Fibroblast of the aortic adventitia (primary cell): Measurements from ENCODE around the gene PNMA8C. TPM values are rescaled to one million over a fixed set of nuclear protein-coding genes. Genes with fewer than 3 reads are reported as not detected.
A peak's percentile ranks its signal among the peaks of the same experiment; 100 is the strongest.
"Not testable (repeated sequence)": the region's sequence is repeated elsewhere in the genome, so short reads cannot be mapped to it uniquely, and the experiment has no call there.

Source experiments
- DNase-seq: peaks from one replicate; pipeline ENCODE4 v3.0.0-alpha.2; 2010; ENCODE audit warnings: low read depth
- H3K4me3 ChIP-seq: 2 replicates; pipeline ENCODE4 v1.5.1; 2011; ENCODE audit warnings: low read depth, mild to moderate bottlenecking, control low read depth, low read length, moderate library complexity
- total RNA-seq: library from RNA; depleted of rRNA; stranded (reverse); fragments of >200 nt; gene quantifications from 2 replicates; pipeline ENCODE4 v1.2.3, GENCODE V29; 2012; ENCODE audit warnings: low replicate concordance
- TF ChIP-seq, protein P1 (sequence below): IDR thresholded peaks from 2 replicates; pipeline ENCODE4 v1.5.1; 2011; ENCODE audit warnings: mild to moderate bottlenecking, low read length, control low read depth, inconsistent platforms; ENCODE audit not compliant: insufficient read depth

The PNMA8C gene
- total RNA-seq, 1 donor = not detected

DNA sequence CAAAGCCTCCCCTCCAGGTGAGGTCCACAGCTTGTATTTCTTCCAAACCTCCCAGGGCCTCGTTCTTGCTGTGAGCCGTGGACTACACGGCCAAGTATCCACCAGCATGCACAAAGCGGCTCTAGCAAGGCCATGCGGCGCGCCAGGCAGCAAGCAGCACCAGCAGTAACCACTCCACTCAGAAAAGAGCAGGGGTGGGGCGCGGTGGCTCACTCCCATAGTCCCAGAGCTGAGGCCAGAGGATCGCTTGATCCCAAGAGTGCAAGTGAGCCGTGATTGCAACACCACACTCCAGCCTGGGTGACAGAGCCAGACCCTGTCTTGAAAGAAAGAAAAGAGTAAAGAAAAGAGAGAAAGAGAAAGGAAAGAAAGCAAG is 20.1 kb downstream of the PNMA8C start:
- H3K4me3 ChIP-seq = peak overlapping the region; percentile 17
- DNase-seq = peak; percentile 63
- TF ChIP-seq, protein P1, sequence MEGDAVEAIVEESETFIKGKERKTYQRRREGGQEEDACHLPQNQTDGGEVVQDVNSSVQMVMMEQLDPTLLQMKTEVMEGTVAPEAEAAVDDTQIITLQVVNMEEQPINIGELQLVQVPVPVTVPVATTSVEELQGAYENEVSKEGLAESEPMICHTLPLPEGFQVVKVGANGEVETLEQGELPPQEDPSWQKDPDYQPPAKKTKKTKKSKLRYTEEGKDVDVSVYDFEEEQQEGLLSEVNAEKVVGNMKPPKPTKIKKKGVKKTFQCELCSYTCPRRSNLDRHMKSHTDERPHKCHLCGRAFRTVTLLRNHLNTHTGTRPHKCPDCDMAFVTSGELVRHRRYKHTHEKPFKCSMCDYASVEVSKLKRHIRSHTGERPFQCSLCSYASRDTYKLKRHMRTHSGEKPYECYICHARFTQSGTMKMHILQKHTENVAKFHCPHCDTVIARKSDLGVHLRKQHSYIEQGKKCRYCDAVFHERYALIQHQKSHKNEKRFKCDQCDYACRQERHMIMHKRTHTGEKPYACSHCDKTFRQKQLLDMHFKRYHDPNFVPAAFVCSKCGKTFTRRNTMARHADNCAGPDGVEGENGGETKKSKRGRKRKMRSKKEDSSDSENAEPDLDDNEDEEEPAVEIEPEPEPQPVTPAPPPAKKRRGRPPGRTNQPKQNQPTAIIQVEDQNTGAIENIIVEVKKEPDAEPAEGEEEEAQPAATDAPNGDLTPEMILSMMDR = no peak

DNA sequence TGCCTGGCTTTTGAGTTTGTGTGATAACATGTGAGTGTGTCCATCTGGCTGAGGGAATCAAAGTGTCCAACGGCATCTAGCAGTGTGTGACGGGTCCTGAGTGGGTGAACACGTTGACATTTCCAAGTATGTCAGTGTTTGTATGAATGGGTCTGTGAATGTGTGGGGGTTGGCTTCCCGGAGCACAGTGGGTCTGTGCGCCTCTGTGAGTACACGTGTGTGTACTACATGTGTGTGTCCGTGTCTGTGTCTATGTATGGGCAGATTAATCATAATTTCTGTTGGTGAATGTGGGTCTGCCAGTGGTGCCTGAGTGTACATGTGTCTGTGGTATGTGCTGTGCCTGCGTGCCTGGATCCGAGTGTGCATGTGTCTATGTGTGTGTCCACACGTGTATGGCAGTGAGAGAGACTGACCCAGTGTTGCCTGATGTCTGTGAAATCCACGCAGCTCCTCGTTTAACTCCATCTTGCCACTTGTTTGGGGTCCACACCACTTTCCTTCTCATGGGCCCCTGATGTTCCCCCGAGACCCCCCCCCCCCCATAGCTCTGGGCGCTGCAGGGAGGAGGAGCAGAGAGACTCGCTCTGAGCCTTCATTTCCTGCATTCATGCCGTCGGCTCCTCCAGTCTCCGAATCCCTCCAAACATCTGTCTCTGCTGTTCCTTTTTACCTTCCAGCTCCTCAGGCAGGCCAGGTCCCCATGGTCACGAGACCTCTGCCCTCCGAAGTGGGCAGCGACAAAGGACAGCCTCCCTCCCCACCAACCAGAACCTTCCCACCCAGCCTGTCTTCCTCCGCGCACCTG is 20.7 kb downstream of the PNMA8C start:
- H3K4me3 ChIP-seq = peak overlapping the region; percentile 17

DNA sequence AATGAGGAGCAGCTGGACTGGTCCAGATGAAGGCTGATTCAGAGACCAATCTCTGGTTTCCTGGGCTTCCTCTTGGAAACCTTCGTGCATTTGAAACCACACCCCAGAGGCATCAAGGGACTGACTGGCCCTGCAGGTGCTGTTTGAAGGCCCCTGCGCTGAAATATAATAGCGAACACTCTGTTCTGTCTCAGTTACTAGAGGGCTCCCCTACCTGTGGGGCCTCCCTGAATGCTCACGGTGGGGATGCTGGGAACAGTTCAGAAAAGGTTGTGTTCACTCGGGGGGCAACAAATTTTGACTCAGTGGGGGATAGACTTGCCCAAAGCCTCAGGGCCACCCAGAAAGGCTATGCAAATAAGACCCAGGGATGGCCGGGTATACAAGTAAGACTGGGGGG is 21.8 kb downstream of the PNMA8C start:
- no peak for DNase-seq
- no peak overlapping the region for H3K4me3 ChIP-seq
- TF ChIP-seq, protein P1 = no peak

More for the DNA sequence above, 20.7 kb downstream of the PNMA8C start:
- no peak for DNase-seq
- TF ChIP-seq, protein P1 = no peak

DNA sequence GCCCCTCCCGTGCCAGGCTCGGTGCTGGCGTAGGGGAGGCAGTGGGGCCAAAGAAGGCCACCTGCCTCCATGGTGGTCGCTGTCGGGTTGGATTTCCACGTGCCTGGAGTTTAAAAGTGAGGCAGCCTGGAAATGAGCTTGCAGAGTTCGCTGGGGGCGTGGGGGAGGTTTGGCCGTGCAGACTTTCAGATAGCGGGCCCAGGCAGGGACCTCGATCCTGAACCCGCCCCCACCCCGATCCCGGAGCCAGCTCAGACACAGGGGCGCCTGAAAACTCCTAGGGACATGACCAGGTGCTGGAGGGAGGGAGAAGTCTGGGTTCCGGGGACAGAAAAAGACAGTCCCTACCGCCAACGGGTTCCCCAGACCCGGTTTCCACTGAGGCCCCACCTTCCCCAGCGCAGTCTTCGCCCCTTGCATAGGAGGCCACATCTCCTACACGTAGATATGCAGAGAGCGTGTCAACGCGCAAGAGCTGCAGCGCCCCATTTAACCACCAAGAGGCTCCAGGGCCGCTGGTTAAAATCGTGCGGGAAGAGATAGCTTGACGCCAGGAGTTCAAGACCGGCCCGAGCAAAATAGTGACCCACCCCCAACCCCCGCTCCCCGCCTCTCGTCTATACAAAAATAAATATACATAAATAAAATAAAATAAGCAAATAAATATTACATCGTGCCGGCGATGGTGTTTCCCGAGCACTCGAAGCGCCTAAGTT is 23.8 kb downstream of the PNMA8C start:
- DNase-seq = peak; percentile 47
- TF ChIP-seq, protein P1 = peak; percentile 32
- H3K4me3 ChIP-seq = no peak overlapping the region

DNA sequence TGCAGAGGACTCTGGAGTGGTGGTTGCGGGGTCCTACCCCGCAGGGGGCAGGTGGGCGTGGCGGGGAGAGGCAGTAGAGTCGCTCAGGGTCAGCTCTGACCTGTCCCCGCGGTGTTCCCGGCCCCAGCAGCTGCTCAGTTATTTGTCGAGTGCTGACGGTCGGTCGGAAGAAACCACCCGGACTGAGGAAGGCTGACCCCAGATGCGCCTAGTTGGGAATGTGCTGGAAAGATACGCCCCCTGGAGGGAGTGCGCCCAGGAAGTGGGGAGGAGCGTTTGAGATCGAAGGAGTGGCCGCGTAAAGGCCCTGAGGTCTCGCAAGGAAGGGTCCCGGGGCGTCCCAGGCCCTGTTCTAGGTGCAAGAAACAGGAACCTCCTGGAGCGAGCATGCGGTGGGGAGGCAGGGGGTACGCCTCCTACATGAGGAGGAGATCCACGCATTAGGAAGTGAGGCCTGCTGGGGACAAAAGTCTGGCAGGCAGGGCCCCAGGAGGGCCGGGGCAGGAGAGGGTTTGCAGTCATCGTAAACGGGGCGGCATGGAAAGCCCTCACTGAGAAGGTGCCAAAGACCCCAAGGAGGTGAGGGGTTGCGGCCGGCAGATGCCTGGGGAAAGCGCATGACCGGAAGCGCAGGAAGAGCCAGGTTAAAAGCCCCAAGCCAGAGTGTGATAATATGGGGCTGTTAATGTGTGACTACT is 24.5 kb downstream of the PNMA8C start:
- H3K4me3 ChIP-seq = peak overlapping the region; percentile 51
- DNase-seq = peak; percentile 59
- TF ChIP-seq, protein P1 = peak; percentile 31

DNA sequence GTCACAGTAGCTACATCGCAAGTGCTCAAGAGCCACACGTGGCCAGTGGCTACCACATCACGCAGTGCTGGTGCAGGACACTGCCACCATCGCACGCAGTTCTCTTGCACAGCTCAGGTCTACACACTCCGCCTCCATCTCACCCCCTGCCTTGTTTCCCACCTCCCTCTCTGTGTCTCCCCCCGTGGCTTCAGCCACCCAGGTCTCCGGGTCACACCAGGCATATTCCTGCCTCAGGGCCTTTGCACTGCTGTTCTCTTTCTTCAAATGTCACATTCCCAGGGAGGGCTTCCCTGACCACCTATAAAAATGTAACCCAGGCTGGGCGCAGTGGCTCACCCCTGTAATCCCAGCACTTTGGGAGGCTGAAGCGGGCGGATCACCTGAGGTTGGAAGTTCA is 26.0 kb downstream of the PNMA8C start:
- TF ChIP-seq, protein P1 = no peak
- no peak for DNase-seq

DNA sequence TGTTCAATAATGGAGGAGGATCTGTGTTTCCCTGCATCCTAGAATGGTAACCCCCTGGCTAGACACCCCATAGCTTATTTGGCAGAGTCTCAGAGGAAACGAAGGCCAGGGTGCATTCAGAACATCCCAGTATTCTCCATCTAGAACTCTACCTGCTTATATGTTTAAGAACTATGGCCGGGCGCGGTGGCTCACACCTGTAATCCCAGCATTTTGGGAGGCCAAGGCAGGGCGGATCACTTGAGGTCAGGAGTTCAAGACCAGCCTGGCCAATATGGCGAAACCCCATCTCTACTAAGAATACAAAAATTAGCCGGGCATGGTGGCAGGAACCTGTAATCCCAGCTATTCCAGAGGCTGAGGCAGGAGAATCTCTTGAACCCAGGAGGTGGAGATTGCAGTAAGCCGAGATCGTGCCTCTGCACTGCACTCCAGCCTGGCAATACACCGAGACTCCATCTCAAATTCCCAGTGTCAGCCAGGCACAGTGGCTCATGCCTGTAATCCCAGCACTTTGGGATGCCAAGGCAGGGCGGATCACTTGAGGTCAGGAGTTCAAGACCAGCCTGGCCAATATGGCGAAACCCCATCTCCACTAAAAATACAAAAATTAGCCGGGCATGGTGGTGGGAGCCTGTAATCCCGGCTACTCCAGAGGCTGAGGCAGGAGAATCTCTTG is 30.8 kb downstream of the PNMA8C start:
- not testable (repeated sequence) for H3K4me3 ChIP-seq, DNase-seq

More for the DNA sequence above, 26.0 kb downstream of the PNMA8C start:
- no peak overlapping the region for H3K4me3 ChIP-seq
